Thyroid gland (tissue), 4 donors: ENCODE measurements around the gene USP16.

Experiments used
- POLR2A ChIP-seq, 2 donors: fragments of 450-650 bp; IDR thresholded peaks; one replicate each; pipeline ENCODE4 v1.6.1; 2017; ENCODE audit warnings: antibody characterized with exemption in 2 of 2, mild to moderate bottlenecking in 2 of 2, moderate library complexity in 1 of 2
- TF ChIP-seq, protein P1 (sequence below), 6 experiments: fragments of 200-600 bp in 3 of 6; fragments of 450-650 bp in 3 of 6; sonication (generic) in 3 of 6; IDR thresholded peaks; one replicate each; pipeline ENCODE4 v1.5.1; 2016 to 2019; ENCODE audit warnings: antibody characterized with exemption in 6 of 6, mild to moderate bottlenecking in 2 of 6, inconsistent platforms in 1 of 6, moderate library complexity in 1 of 6

DNA sequence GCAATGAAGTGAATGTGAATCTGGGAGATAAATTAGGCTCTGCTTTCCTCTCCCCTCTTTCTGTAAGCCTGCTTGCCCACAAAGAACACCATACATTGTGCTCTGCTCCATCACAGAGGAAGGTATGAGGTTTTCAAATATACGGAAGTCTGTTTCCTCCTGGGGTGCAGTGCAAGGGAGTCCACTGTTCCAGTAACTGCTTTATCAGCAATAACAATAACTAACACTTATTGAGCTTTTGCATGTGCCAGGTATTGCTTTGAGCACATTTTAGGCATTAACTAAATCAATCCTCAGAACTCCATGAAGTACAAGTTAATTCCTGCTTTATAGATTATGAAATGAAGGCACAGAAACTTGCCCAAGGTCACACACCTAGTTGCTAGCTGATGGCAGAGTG lies 41.8 kb upstream of the USP16 start:
- TF ChIP-seq, protein P1, sequence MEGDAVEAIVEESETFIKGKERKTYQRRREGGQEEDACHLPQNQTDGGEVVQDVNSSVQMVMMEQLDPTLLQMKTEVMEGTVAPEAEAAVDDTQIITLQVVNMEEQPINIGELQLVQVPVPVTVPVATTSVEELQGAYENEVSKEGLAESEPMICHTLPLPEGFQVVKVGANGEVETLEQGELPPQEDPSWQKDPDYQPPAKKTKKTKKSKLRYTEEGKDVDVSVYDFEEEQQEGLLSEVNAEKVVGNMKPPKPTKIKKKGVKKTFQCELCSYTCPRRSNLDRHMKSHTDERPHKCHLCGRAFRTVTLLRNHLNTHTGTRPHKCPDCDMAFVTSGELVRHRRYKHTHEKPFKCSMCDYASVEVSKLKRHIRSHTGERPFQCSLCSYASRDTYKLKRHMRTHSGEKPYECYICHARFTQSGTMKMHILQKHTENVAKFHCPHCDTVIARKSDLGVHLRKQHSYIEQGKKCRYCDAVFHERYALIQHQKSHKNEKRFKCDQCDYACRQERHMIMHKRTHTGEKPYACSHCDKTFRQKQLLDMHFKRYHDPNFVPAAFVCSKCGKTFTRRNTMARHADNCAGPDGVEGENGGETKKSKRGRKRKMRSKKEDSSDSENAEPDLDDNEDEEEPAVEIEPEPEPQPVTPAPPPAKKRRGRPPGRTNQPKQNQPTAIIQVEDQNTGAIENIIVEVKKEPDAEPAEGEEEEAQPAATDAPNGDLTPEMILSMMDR (IDR thresholded peaks at IDR 0.05) = no peak
- no peak for TF ChIP-seq POLR2A (IDR thresholded peaks at IDR 0.05)
